Ishikawa (cell line): Measurements from ENCODE around the gene SPAAR.

ENCODE experiments used
- USF1 ChIP-seq: IDR thresholded peaks from 2 replicates; pipeline ENCODE4 v1.6.1; 2012
- ZBTB7A ChIP-seq: IDR thresholded peaks from 2 replicates; pipeline ENCODE4 v1.6.1; 2012; ENCODE audit warnings: low read depth

GRCh38 chr9:35945341-35946018, 36.2 kb downstream of the SPAAR start:
- no peak for TF ChIP-seq ZBTB7A
- no peak for TF ChIP-seq USF1
